IPS DF 6.9 (cell line): Measurements from ENCODE around the gene STPG1.
A peak's percentile ranks its signal among the peaks of the same experiment; 100 is the strongest.

ENCODE experiments used
- DNase-seq: peaks from one replicate; pipeline ENCODE4 v3.0.0-alpha.2; 2013; ENCODE audit warnings: low read depth, low spot score
- H3K27ac ChIP-seq: one replicate; pipeline ENCODE4 v1.5.1; 2013; ENCODE audit warnings: low read length, control low read depth
- H3K27me3 ChIP-seq: 2 replicates; pipeline ENCODE4 v1.6.1; 2013; ENCODE audit warnings: mild to moderate bottlenecking, low read length; ENCODE audit not compliant: control insufficient read depth, insufficient read depth
- H3K36me3 ChIP-seq: 2 replicates; pipeline ENCODE4 v1.6.1; 2013; ENCODE audit warnings: low read length; ENCODE audit not compliant: control insufficient read depth, insufficient read depth
- H3K4me1 ChIP-seq: 2 replicates; pipeline ENCODE4 v1.6.1; 2013; ENCODE audit warnings: low read length; ENCODE audit not compliant: control insufficient read depth, insufficient read depth
- H3K4me3 ChIP-seq: 2 replicates; pipeline ENCODE4 v1.5.1; 2013; ENCODE audit warnings: mild to moderate bottlenecking, low read length
- H3K9me3 ChIP-seq: 2 replicates; pipeline ENCODE4 v1.6.1; 2013; ENCODE audit warnings: low read length, inconsistent platforms; ENCODE audit not compliant: control insufficient read depth, insufficient read depth
- WGBS: extraction: QIAGEN DNeasy Blood & Tissue Kit; methylation state at CpG from one replicate; pipeline ENCODE4 v1.1.7; 2013; ENCODE audit warnings: mixed read lengths, missing lambda C conversion rate; ENCODE audit not compliant: insufficient read length, insufficient coverage; 5-methylcytosine and 5-hydroxymethylcytosine counted together

STPG1 gene

DNA sequence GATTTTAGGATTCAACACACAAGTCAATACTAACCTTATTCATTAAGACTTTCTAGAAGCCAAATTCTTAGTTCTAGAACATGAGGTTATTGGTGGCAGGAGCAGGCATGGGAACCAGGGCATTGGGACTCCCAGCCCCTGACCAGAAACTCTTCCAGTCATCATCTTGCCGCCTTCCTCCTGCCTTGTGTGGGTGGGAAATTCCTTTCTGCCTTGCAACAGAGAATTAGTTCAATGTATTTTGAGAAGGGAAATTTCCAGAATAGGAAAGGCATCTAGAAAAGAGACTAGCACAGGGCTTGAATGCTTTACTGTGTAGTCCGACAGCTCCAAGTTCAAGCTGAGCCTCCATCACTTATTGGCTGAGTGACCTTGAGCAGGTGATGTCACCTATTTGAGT lies 85.7 kb downstream of the STPG1 start:
- DNase-seq, result no peak
- Histone ChIP-seq H3K27me3 (0 out of 2 replicates have a peak, but pooled peaks cover 2% of the 10 kb centered on the region), H3K4me1 (0 out of 2 replicates have a peak, but pooled peaks cover 1% of the 10 kb centered on the region), H3K36me3 (no peaks in the 10 kb centered on the region), H3K9me3 (no peaks in the 10 kb centered on the region), H3K27ac (no peak overlapping the region), H3K4me3 (no peak overlapping the region)
- no CpG with 5 or more reads among the region's 2 CpGs for WGBS

DNA sequence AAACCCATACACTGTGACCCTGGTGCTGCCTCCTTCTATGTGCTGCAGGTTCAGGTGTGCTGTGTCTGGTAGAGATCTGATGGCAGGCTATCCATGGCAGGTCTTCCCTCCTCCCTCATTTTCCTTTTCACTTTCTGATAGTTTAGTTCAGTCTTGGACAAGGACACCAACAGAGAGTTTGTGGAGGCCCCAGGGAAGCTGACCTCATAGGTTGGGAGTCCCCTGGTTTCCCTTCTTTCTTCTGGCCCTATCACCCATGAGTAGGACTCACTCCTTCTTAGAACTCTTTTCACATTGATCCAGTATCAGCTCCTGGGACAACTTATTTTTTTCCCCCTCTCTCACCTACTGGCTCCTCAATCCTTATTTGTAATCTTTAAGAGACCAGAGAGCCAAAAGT lies 86.1 kb downstream of the STPG1 start:
- no peak overlapping the region for H3K27ac ChIP-seq
- 0 out of 2 replicates have a peak, but pooled peaks cover 1% of the 10 kb centered on the region for H3K4me1 ChIP-seq
- no peaks in the 10 kb centered on the region for H3K9me3 ChIP-seq
- no peak overlapping the region for H3K4me3 ChIP-seq
- peaks cover 2% of the 10 kb centered on the region; the same call in 1 of the 2 replicates for H3K27me3 ChIP-seq
- no peaks in the 10 kb centered on the region for H3K36me3 ChIP-seq
- no peak for DNase-seq

DNA sequence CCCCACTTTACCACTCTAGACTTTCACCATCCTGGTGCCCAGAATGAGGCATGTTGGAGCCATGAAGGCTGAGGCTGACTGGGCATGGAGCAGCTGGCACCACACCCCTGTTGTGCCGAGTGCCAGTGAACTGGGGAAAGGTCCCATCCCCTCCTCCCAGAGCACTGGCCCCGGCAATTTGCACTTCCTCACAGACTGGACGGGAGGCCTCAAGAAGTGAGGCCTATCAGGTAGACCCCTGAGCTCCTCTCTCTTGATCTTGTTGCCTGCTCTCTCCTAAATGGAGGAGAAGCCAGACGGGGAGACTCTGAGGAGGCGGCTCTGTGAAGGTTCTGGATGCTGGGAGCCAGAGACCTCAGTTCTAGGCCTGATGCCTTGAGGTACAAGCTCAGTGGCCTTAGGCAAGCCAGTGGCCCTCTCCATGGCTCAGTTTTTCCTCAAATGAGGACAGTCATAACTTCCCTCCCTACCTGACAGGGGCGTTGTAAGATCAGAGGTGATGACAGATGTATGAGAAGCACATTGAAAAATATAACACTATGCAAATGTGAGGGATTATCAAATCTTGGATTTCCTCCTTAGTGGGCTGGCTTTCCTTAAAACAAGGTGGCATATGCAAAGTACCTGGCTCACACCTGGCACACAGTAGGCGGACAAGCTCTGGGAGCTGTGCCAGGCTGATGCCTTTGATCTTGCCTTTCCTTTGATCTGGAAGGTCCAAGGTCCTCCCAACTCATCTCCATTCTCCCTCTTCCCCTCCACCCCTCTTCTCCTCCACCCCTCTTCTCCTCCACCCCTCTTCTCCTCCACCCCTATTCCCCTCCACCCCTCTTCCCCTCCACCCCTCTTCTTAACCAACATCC lies 87.8 kb downstream of the STPG1 start:
- Histone ChIP-seq H3K9me3 (no peaks in the 10 kb centered on the region), H3K27ac (no peak overlapping the region), H3K4me3 (no peak overlapping the region), H3K27me3 (peaks cover 7% of the 10 kb centered on the region; the same call in 1 of the 2 replicates), H3K4me1 (peaks cover 6% of the 10 kb centered on the region; the same call in 1 of the 2 replicates), H3K36me3 (no peaks in the 10 kb centered on the region)
- no CpG with 5 or more reads among the region's 7 CpGs for WGBS
- DNase-seq, result no peak

DNA sequence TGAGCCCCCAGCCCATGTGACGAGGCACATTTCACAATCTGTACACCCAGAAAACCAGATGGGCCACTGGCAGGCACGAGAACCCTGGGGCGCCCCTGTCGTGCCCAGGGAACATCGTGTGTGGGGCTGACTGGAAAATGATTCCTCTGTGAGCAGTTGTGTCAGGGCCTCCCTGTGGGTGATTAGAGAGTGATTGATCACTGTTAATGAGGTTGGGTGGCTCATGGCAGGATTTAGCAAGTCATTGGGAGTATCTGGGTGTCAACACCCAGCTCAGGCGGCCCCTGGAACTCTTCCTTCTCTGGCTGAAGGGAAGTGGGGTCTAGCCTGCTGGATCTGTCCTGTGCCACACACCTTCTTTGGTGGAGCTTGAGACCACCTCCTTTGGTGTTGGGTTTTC lies 88.7 kb downstream of the STPG1 start:
- Histone ChIP-seq H3K36me3 (no peaks in the 10 kb centered on the region), H3K27me3 (peaks cover 14% of the 10 kb centered on the region; the same call in 1 of the 2 replicates), H3K4me3 (no peak overlapping the region), H3K4me1 (peaks cover 6% of the 10 kb centered on the region; the same call in 1 of the 2 replicates), H3K27ac (no peak overlapping the region), H3K9me3 (no peaks in the 10 kb centered on the region)
- WGBS, result no CpG with 5 or more reads among the region's 6 CpGs
- no peak for DNase-seq

DNA sequence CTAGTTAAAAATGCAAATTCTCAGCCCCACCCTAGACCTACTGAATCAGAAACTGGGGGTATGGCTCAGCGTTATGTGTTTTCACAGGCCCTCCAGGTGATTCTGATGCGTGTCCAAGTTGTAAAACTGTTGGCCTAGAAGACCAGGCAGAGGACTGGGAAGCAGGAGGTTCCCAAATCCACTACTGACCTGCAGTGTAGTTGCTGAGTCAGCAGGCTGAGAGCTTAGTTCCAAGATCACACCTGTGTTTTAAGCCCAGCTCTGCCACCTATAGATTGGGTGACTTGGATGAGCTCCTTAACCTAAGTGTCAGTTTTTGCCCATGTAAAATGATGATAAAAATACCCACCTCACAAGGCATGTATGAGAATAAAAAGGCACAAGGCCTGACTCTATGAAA lies 90.3 kb downstream of the STPG1 start:
- H3K9me3 ChIP-seq, result no peaks in the 10 kb centered on the region
- H3K4me1 ChIP-seq, result peaks cover 5% of the 10 kb centered on the region; the same call in 1 of the 2 replicates
- H3K27ac ChIP-seq, result no peak overlapping the region
- H3K4me3 ChIP-seq, result no peak overlapping the region
- no peaks in the 10 kb centered on the region for H3K36me3 ChIP-seq
- WGBS, result no CpG with 5 or more reads among the region's 2 CpGs
- peaks cover 15% of the 10 kb centered on the region; the same call in 1 of the 2 replicates for H3K27me3 ChIP-seq
- DNase-seq, result no peak

DNA sequence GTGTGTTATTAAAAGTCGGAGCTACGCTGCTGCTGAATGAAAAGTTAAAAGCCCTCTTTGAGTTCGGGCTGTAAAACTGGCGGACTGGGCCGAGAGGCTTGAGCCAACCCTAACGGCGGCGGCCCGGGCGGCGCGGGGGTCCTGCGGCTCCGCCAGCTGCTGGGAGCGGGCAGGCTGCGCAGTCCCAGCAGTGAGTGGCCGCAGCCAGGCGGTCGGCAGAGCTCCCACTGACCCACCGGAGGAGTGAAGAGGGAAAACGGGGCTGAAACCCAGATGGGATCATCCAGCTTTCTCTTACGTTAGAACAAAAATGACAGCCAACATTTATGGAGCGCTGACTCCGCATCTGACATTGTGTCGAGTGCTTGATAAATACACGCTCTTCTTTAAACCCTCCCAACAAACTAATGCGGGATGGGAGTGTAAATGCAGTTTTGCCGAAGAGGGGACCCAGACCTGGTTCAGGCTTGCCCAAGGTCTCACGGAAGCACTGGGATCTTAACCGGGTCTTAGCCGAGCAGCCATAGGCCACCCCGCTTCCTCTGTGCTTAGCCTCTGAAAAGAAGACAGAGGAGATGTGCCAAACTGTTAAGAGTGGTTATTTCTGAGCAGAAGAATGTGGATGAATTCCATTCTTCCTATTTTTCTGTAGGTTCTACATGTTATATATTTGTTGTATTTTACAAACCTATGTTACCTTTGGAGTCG lies 91.0 kb downstream of the STPG1 start:
- DNase-seq, result no peak
- H3K27ac ChIP-seq, result no peak overlapping the region
- H3K27me3 ChIP-seq, result peaks cover 15% of the 10 kb centered on the region; the same call in 1 of the 2 replicates
- H3K4me3 ChIP-seq, result peak overlapping the region; percentile 55; the same call in 1 of the 2 replicates
- no peaks in the 10 kb centered on the region for H3K9me3 ChIP-seq
- peaks cover 5% of the 10 kb centered on the region; the same call in 1 of the 2 replicates for H3K4me1 ChIP-seq
- H3K36me3 ChIP-seq, result no peaks in the 10 kb centered on the region
- no CpG with 5 or more reads among the region's 33 CpGs for WGBS

DNA sequence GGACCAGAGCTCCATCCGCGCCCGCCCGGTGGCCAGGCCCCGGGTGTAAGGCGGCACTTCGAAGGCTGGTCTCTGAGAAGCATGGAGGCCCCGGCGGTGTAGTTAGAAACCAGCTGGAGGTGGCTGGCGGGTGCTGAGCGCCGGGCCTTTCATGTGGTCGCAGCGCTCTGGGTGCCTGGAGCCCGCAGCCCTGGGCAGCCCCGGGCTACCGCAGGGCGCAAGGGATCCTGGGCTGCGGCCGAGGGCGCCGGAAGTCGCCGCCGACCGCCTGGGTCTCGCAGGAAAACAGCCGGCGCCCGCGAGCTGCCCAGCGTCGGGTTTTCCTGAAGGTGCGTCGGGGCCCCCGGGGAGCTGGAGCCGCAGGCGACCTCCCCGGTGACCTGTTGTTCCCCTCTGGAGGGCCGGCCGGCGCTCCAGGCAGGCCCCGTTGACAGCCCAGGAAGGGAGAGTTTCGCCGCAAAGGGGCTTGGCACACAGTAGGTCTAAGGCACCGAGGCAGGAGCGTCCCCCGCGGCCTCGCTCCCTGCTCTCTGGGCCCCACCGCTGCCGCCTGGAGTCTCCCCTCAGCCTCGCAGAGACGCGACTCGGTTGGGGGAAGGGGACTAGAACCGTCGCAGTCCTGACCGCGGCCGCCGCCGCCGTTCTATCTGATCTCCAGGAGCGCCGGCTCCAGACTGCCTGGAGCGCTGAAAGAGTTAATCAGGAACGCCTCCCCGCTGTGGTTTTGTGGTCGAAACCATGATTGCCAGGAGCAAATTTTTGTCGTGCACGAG lies 91.7 kb downstream of the STPG1 start:
- no CpG with 5 or more reads among the region's 72 CpGs for WGBS
- Histone ChIP-seq H3K27me3 (peaks cover 15% of the 10 kb centered on the region; the same call in 1 of the 2 replicates), H3K4me1 (peaks cover 5% of the 10 kb centered on the region; the same call in 1 of the 2 replicates), H3K9me3 (no peaks in the 10 kb centered on the region), H3K27ac (no peak overlapping the region), H3K4me3 (peak overlapping the region; percentile 55), H3K36me3 (no peaks in the 10 kb centered on the region)
- DNase-seq, result no peak

DNA sequence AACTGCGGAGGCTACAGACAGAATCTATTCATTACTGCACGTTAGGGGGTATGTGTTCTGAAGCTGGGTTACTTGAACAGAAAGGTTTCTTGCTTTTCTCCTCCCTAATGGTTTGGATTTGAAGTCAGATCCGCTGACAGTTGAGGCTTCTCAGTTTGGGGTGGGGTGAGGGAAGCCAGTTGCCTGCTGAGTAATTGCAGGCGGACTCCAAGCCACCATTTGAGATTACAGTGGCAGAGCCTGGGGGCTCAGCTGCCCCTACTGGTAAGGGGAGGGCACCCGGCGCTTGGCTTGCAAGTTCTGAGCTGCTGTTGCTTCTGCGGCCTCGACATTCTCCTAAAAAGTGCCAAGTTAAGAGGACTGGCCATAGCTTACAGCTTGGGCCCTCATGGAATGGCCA lies 92.5 kb downstream of the STPG1 start:
- DNase-seq, result no peak
- Histone ChIP-seq H3K4me3 (no peak overlapping the region), H3K36me3 (no peaks in the 10 kb centered on the region), H3K4me1 (peaks cover 5% of the 10 kb centered on the region; the same call in 1 of the 2 replicates), H3K27ac (no peak overlapping the region), H3K9me3 (no peaks in the 10 kb centered on the region), H3K27me3 (peaks cover 15% of the 10 kb centered on the region; the same call in 1 of the 2 replicates)
- no CpG with 5 or more reads among the region's 8 CpGs for WGBS

DNA sequence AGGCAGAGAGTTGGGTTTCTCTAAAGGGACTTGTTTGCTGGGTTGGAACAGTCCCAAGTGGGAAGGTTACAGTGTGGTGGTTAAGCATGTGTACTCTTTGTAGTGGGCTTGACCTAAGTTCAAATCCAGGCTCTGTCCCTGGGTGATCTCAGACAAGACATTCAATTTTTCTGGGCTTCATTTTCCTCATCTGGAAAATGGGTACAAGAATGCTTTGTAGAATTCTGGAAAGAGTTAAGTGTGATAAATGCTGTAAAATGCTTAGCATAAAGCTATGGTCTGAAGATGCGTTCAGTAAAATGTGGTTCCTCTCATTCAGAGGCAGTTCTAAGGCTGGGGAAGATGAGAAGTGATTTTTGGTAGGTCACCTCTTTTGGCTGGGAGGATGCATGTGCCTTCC lies 93.6 kb downstream of the STPG1 start:
- Histone ChIP-seq H3K4me3 (no peak overlapping the region), H3K4me1 (peaks cover 5% of the 10 kb centered on the region; the same call in 1 of the 2 replicates), H3K27ac (no peak overlapping the region), H3K36me3 (no peaks in the 10 kb centered on the region), H3K27me3 (peaks cover 15% of the 10 kb centered on the region; the same call in 1 of the 2 replicates), H3K9me3 (no peaks in the 10 kb centered on the region)
- DNase-seq, result no peak
- no CpG with 5 or more reads among the region's 1 CpG for WGBS
